ENCODE data around the gene HEATR3.

HEATR3 gene

GRCh38 chr16:50153596-50154419 lies 88.0 kb downstream of the HEATR3 start:
- DNase-seq (peak; percentile 46), ATAC-seq (peak; percentile 1)

GRCh38 chr16:50154420-50154950 lies 88.7 kb downstream of the HEATR3 start:
- DNase-seq: no peak

DNA sequence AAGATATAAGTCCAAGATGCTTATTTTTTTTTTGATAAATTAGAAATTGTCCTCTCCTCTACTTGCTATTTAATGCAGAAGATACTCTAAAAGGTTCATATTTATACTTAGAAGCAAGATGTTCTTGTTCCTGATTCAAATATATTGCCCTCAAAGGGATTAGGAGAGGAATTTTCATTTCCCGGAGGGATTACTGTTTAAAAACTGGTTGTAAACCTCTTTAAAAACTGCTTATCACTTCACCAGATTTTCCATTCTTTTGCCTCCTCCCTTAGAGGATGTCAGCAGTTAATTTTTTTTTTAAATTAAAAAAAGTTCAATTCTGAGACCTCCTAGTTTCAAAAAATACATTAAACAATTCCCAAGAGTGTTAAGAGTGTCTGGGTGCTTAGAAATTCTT lies 90.2 kb downstream of the HEATR3 start:
- no peak for DNase-seq

More at GRCh38 chr16:50154420-50154950, 88.7 kb downstream of the HEATR3 start:
- ATAC-seq: no peak

More for the DNA sequence above, 90.2 kb downstream of the HEATR3 start:
- ATAC-seq: no peak
